H1 (cell line): ENCODE measurements around the gene ZNF227. TPM values are rescaled to one million over a fixed set of nuclear protein-coding genes. Genes with fewer than 3 reads are reported as not detected.

Experiments used
- CTCF ChIA-PET: fragments of 300-600 bp; sonication (Branson Sonifier 250); formaldehyde crosslinking; loops from one replicate; lab custom pipeline; 2021; ENCODE audit not compliant: partially characterized antibody; lab: Charles Lee
- POLR2A ChIA-PET: fragments of 300-600 bp; sonication (Branson Sonifier 250); formaldehyde crosslinking; loops from one replicate; lab custom pipeline; 2021; ENCODE audit warnings: inconsistent platforms; ENCODE audit not compliant: partially characterized antibody; lab: Charles Lee
- DNase-seq, 2 experiments: peaks; one replicate each; pipeline versions ENCODE4 v3.0.0 to v3.0.0-alpha.2; 2010 to 2022; ENCODE audit warnings: low spot score in 2 of 2, low read depth in 1 of 2, mixed read lengths in 1 of 2
- FAIRE-seq: peaks from 2 replicates; lab custom pipeline; 2011; peaks lifted over from hg19 to GRCh38; lab: Jason Lieb, UNC
- H2AFZ ChIP-seq: 2 replicates; pipeline ENCODE4 v1.8.1; 2012; ENCODE audit warnings: low read length, inconsistent platforms
- H2AK5ac ChIP-seq: 2 replicates; pipeline ENCODE4 v1.6.1; 2013; ENCODE audit warnings: low read depth, low read length
- H2BK120ac ChIP-seq: replicated peaks from 2 replicates; pipeline ENCODE3; 2013; ENCODE audit warnings: low read depth, low read length, inconsistent platforms
- H2BK12ac ChIP-seq: 2 replicates; pipeline ENCODE4 v1.6.1; 2013; ENCODE audit warnings: low read depth, low read length
- H2BK15ac ChIP-seq: 2 replicates; pipeline ENCODE4 v1.6.1; 2013; ENCODE audit warnings: low read length
- H2BK20ac ChIP-seq: 2 replicates; pipeline ENCODE4 v1.6.1; 2013; ENCODE audit warnings: low read length
- H2BK5ac ChIP-seq: 2 replicates; pipeline ENCODE4 v1.6.1; 2013; ENCODE audit warnings: low read depth, low read length
- H3K14ac ChIP-seq: 2 replicates; pipeline ENCODE4 v1.6.1; 2013; ENCODE audit warnings: inconsistent platforms; ENCODE audit not compliant: insufficient read length
- H3K18ac ChIP-seq: 2 replicates; pipeline ENCODE4 v1.6.1; 2013; ENCODE audit warnings: low read length; ENCODE audit errors: extremely low read depth
- H3K23ac ChIP-seq: 2 replicates; pipeline ENCODE4 v1.6.1; 2013; ENCODE audit warnings: inconsistent platforms; ENCODE audit not compliant: insufficient read length
- H3K23me2 ChIP-seq: 2 replicates; pipeline ENCODE4 v1.6.1; 2013; ENCODE audit warnings: low read depth, low read length
- H3K27ac ChIP-seq: 2 replicates; pipeline ENCODE4 v1.6.1; 2011; ENCODE audit warnings: low read depth, low read length, inconsistent platforms
- H3K27me3 ChIP-seq, 4 experiments: replicated peaks in 1 of 4; 1 replicate in 1 of 4; 2 replicates in 3 of 4; pipeline versions ENCODE4 v1.6.1 to v1.8.1; 2011 to 2013; ENCODE audit warnings: low read length in 3 of 4, mild to moderate bottlenecking in 3 of 4, inconsistent platforms in 2 of 4, mixed read lengths in 2 of 4, moderate library complexity in 1 of 4; ENCODE audit not compliant: control insufficient read depth in 3 of 4, insufficient read depth in 3 of 4; ENCODE audit errors: extremely low read depth in 1 of 4
- H3K36me3 ChIP-seq, 4 experiments: 2 replicates each; pipeline versions ENCODE4 v1.6.1 to v1.8.1; 2011 to 2013; ENCODE audit warnings: mild to moderate bottlenecking in 4 of 4, low read length in 3 of 4, moderate library complexity in 2 of 4, control low read depth in 1 of 4, inconsistent platforms in 1 of 4; ENCODE audit not compliant: insufficient read depth in 4 of 4, control insufficient read depth in 2 of 4
- H3K4ac ChIP-seq: replicated peaks from 2 replicates; pipeline ENCODE3; 2013; ENCODE audit warnings: low read length, low read depth, mixed read lengths, inconsistent platforms; ENCODE audit not compliant: insufficient read length
- H3K4me1 ChIP-seq, 4 experiments: replicated peaks in 1 of 4; 1 replicate in 1 of 4; 2 replicates in 3 of 4; pipeline versions ENCODE4 v1.6.1 to v1.8.1; 2011 to 2013; ENCODE audit warnings: low read length in 3 of 4, inconsistent platforms in 2 of 4, mixed read lengths in 1 of 4; ENCODE audit not compliant: insufficient read depth in 4 of 4, control insufficient read depth in 3 of 4
- H3K4me2 ChIP-seq, 2 experiments: 2 replicates each; pipeline versions ENCODE4 v1.6.1 to v1.8.1; 2011 to 2013; ENCODE audit warnings: low read depth in 2 of 2, low read length in 2 of 2, control low read depth in 1 of 2, inconsistent platforms in 1 of 2, mild to moderate bottlenecking in 1 of 2; ENCODE audit not compliant: insufficient read depth in 1 of 2
- H3K4me3 ChIP-seq, 4 experiments: fragments of 200-600, 300-600 bp in 1 of 4; sonication (generic), shearing (Covaris generic), sonication (Bioruptor Twin) in 1 of 4; 2 replicates each; pipeline versions ENCODE4 v1.5.1 to v1.8.1; 2011 to 2016; ENCODE audit warnings: low read length in 4 of 4, low read depth in 3 of 4, control low read depth in 2 of 4, inconsistent platforms in 2 of 4, mild to moderate bottlenecking in 2 of 4, mixed read lengths in 1 of 4, moderate library complexity in 1 of 4; ENCODE audit not compliant: insufficient read depth in 2 of 4; ENCODE audit errors: extremely low read depth in 1 of 4
- H3K56ac ChIP-seq: replicated peaks from 2 replicates; pipeline ENCODE3; 2013; ENCODE audit warnings: low read depth, mild to moderate bottlenecking, mixed read lengths, low read length, inconsistent platforms; ENCODE audit not compliant: insufficient read length
- H3K79me1 ChIP-seq: 2 replicates; pipeline ENCODE4 v1.6.1; 2013; ENCODE audit warnings: low read depth, low read length, control low read depth
- H3K79me2 ChIP-seq, 2 experiments: 2 replicates each; pipeline versions ENCODE4 v1.6.1 to v1.8.1; 2012 to 2013; ENCODE audit warnings: low read length in 2 of 2, mild to moderate bottlenecking in 2 of 2, inconsistent platforms in 1 of 2; ENCODE audit not compliant: insufficient read depth in 2 of 2, control insufficient read depth in 1 of 2
- H3K9ac ChIP-seq, 4 experiments: replicated peaks in 1 of 4; 1 replicate in 1 of 4; 2 replicates in 3 of 4; pipeline versions ENCODE4 v1.6.1 to v1.8.1; 2011 to 2013; ENCODE audit warnings: low read depth in 3 of 4, low read length in 3 of 4, control low read depth in 2 of 4, mild to moderate bottlenecking in 2 of 4, moderate library complexity in 2 of 4, inconsistent platforms in 1 of 4; ENCODE audit errors: extremely low read depth in 1 of 4
- H3K9me3 ChIP-seq, 2 experiments: 2 replicates each; pipeline versions ENCODE4 v1.6.1 to v1.8.1; 2012 to 2013; ENCODE audit warnings: mild to moderate bottlenecking in 2 of 2, moderate library complexity in 2 of 2, control low read depth in 1 of 2, inconsistent platforms in 1 of 2, low read depth in 1 of 2, low read length in 1 of 2, mixed read lengths in 1 of 2; ENCODE audit not compliant: insufficient read depth in 2 of 2
- H4K20me1 ChIP-seq, 2 experiments: replicated peaks in 1 of 2; 2 replicates each; pipeline versions ENCODE3 to v1.8.1; 2011 to 2013; ENCODE audit warnings: inconsistent platforms in 2 of 2, low read length in 2 of 2, mild to moderate bottlenecking in 1 of 2; ENCODE audit not compliant: insufficient read depth in 2 of 2, control insufficient read depth in 1 of 2
- H4K5ac ChIP-seq: 2 replicates; pipeline ENCODE4 v1.6.1; 2013; ENCODE audit warnings: low read length, low read depth, mixed read lengths, inconsistent platforms; ENCODE audit not compliant: insufficient read length
- H4K8ac ChIP-seq: 2 replicates; pipeline ENCODE4 v1.8.0; 2013; ENCODE audit warnings: mild to moderate bottlenecking, moderate library complexity, low read length, inconsistent platforms; ENCODE audit not compliant: insufficient read depth; ENCODE audit errors: extremely low read depth
- H4K91ac ChIP-seq: replicated peaks from 2 replicates; pipeline ENCODE3; 2013; ENCODE audit warnings: low read length, mixed read lengths, inconsistent platforms; ENCODE audit not compliant: insufficient read length
- ATF3 ChIP-seq: IDR thresholded peaks from 2 replicates; pipeline ENCODE4 v1.6.1; 2011; ENCODE audit warnings: low read depth, mild to moderate bottlenecking, low read length; ENCODE audit not compliant: insufficient read depth
- CTBP2 ChIP-seq: IDR thresholded peaks from 2 replicates; pipeline ENCODE4 v1.7.0; 2011; ENCODE audit warnings: borderline replicate concordance, mild to moderate bottlenecking, moderate library complexity, mixed read lengths, low read length; ENCODE audit not compliant: insufficient read depth, insufficient read length
- FOSL1 ChIP-seq: IDR thresholded peaks from 2 replicates; pipeline ENCODE4 v1.6.1; 2011; ENCODE audit warnings: mild to moderate bottlenecking, low read depth, low read length, moderate library complexity; ENCODE audit not compliant: insufficient read depth
- GTF2F1 ChIP-seq: IDR thresholded peaks from 2 replicates; pipeline ENCODE4 v1.6.1; 2012; ENCODE audit warnings: low read depth, low read length, improper control_type of control experiment, borderline replicate concordance
- KDM1A ChIP-seq: fragments of 200-600, 300-600 bp; sonication (generic); IDR thresholded peaks from 2 replicates; pipeline ENCODE4 v1.7.1; 2016; ENCODE audit warnings: mild to moderate bottlenecking, low read length, borderline replicate concordance
- KDM4A ChIP-seq: IDR thresholded peaks from one replicate; pipeline ENCODE4 v1.7.1; 2012; ENCODE audit warnings: low read depth, mild to moderate bottlenecking, moderate library complexity, low read length, inconsistent platforms; ENCODE audit not compliant: severe bottlenecking
- MAX ChIP-seq: IDR thresholded peaks from 2 replicates; pipeline ENCODE4 v1.6.1; 2012; ENCODE audit warnings: inconsistent platforms
- POLR2AphosphoS5 ChIP-seq: IDR thresholded peaks from 2 replicates; pipeline ENCODE4 v1.6.1; 2011; ENCODE audit warnings: low read depth, low read length
- SP1 ChIP-seq: IDR thresholded peaks from 2 replicates; pipeline ENCODE4 v1.6.1; 2011; ENCODE audit warnings: low read depth, low read length
- SP2 ChIP-seq: IDR thresholded peaks from 2 replicates; pipeline ENCODE4 v1.6.1; 2012; ENCODE audit warnings: mild to moderate bottlenecking, low read length, inconsistent platforms
- SP4 ChIP-seq: IDR thresholded peaks from 2 replicates; pipeline ENCODE4 v1.6.1; 2012; ENCODE audit warnings: low read length, inconsistent platforms
- SRF ChIP-seq: IDR thresholded peaks from 2 replicates; pipeline ENCODE4 v1.6.1; 2011; ENCODE audit warnings: mild to moderate bottlenecking, low read depth, low read length, moderate library complexity
- TAF7 ChIP-seq: optimal IDR thresholded peaks from 2 replicates; pipeline ENCODE3; 2011; ENCODE audit warnings: low read depth, mild to moderate bottlenecking, inconsistent platforms, low read length, moderate library complexity, borderline replicate concordance
- TEAD4 ChIP-seq: IDR thresholded peaks from 2 replicates; pipeline ENCODE4 v1.6.1; 2012; ENCODE audit warnings: low read depth, low read length, inconsistent platforms, mixed read lengths
- ZNF274 ChIP-seq: IDR thresholded peaks from 2 replicates; pipeline ENCODE4 v1.7.0; 2012; ENCODE audit warnings: low read length, borderline replicate concordance; ENCODE audit errors: extremely low read depth
- WGBS, 2 experiments: shearing (Covaris generic) in 1 of 2; methylation state at CpG; one replicate each; pipeline versions ENCODE4 v1.1.6 to v1.1.7; 2013 to 2015; ENCODE audit warnings: low lambda C conversion rate in 2 of 2, mixed read lengths in 2 of 2, inconsistent platforms in 1 of 2, low coverage in 1 of 2, missing lambda C conversion rate in 1 of 2; ENCODE audit not compliant: insufficient replicate concordance in 2 of 2, insufficient coverage in 1 of 2, insufficient read length in 1 of 2; ENCODE audit errors: extremely low coverage in 1 of 2, missing lambda C conversion rate in 1 of 2; 5-methylcytosine and 5-hydroxymethylcytosine counted together
- polyA plus RNA-seq, 7 experiments: library from polyadenylated mRNA; depleted of rRNA in 3 of 7; stranded (reverse) in 5 of 7; unstranded in 2 of 7; fragments of >200 nt in 5 of 7; fragments of 200-250 nt in 2 of 7; gene quantifications; 1 replicate in 5 of 7; 2 replicates in 1 of 7; 4 replicates in 1 of 7; pipeline versions ENCODE4 v1.2.1 to v1.2.3, GENCODE V29; 2011 to 2013; ENCODE audit warnings: missing spikeins in 2 of 7, mixed read lengths in 2 of 7
- total RNA-seq: library from RNA; stranded (reverse); fragmentation: NEBNext Ultra II Directional; extraction: Animal tissue kit (Norgen Biotek cat#: 25700); gene quantifications from 2 replicates; pipeline ENCODE4 v1.2.1, GENCODE V29; 2021

Gene ZNF227
- total and polyA plus RNA-seq, 2 of the 8 experiments (the other 6 are each of a cell fraction or from before 2014, with no cell fraction given), result 4.9 to 23.9 TPM

GRCh38 chr19:44254496-44254895, 42.2 kb downstream of the ZNF227 start:
- POLR2A ChIA-PET, result no interaction called here
- peaks cover 28 to 35% of the 10 kb centered on the region in 2 experiments for H3K9me3 ChIP-seq

More at GRCh38 chr19:44254496-44254895, 42.2 kb downstream of the ZNF227 start:
- H2BK20ac ChIP-seq, result no peak overlapping the region
- no peak overlapping the region for H2BK120ac ChIP-seq
- H3K23me2 ChIP-seq, result no peaks in the 10 kb centered on the region
- H3K79me2 ChIP-seq, result no peaks in the 10 kb centered on the region
- TF ChIP-seq SP1 (no peak), FOSL1 (no peak), ZNF274 (no peak), KDM1A (no peak), KDM4A (no peak), POLR2AphosphoS5 (no peak), MAX (no peak), SP2 (no peak), CTBP2 (no peak), TEAD4 (no peak), ATF3 (no peak), SP4 (no peak), SRF (no peak), TAF7 (no peak), GTF2F1 (no peak)
- no peak overlapping the region for H2BK12ac ChIP-seq
- H3K56ac ChIP-seq, result no peak overlapping the region
- no peak overlapping the region for H3K4ac ChIP-seq
- no peak overlapping the region for H3K14ac ChIP-seq
- no peaks in the 10 kb centered on the region for H3K27me3 ChIP-seq
- no peak overlapping the region for H3K9ac ChIP-seq
- H4K91ac ChIP-seq, result no peak overlapping the region
- no peak overlapping the region for H4K5ac ChIP-seq
- H3K36me3 ChIP-seq, result no peaks in the 10 kb centered on the region
- H4K20me1 ChIP-seq, result no peaks in the 10 kb centered on the region
- no peak overlapping the region for H3K27ac ChIP-seq
- no peak overlapping the region for H3K18ac ChIP-seq
- H3K4me3 ChIP-seq, result no peak overlapping the region
- WGBS, 2 experiments, result 91% methylated on average over 2 of the region's 2 CpGs; no CpG with 5 or more reads in 1 of the 2 experiments
- no peak overlapping the region for H3K4me2 ChIP-seq
- FAIRE-seq (no peak), DNase-seq (no peak)
- no peaks in the 10 kb centered on the region for H3K4me1 ChIP-seq
- H2BK5ac ChIP-seq, result no peak overlapping the region
- no peaks in the 10 kb centered on the region for H3K79me1 ChIP-seq
- no peak overlapping the region for H4K8ac ChIP-seq
- no peak overlapping the region for H2BK15ac ChIP-seq
- CTCF ChIA-PET, result no interaction called here
- H2AK5ac ChIP-seq, result no peak overlapping the region
- no peak overlapping the region for H3K23ac ChIP-seq
- H2AFZ ChIP-seq, result no peak overlapping the region
